ENCODE data around the gene PITPNC1. TPM values are rescaled to one million over a fixed set of nuclear protein-coding genes. Genes with fewer than 3 reads are reported as not detected.
"Not testable (repeated sequence)": the region's sequence is repeated elsewhere in the genome, so short reads cannot be mapped to it uniquely, and the experiment has no call there.

PITPNC1 gene
- total and polyA plus RNA-seq, 2 donors (not counting 3 experiments of a cell fraction or from before 2014, with no cell fraction given) = 2.4 to 9.6 TPM

- Histone ChIP-seq H3K4me3 (replicated peaks in 1 of 3; ENCODE audit: insufficient read depth in 1 of 3, low read depth in 1 of 3, low read length in 3 of 3) (no peak overlapping the region), H3K79me2 (ENCODE audit: control insufficient read depth, insufficient read depth, low read length) (no peaks in the 10 kb centered on the region), H3K4me1 (ENCODE audit: control insufficient read depth, extremely low read depth, insufficient read depth, low read length) (no peaks in the 10 kb centered on the region), H3K9me3 (replicated peaks; ENCODE audit: control insufficient read depth, insufficient read depth, low read length) (no peaks in the 10 kb centered on the region), H3K27me3 (ENCODE audit: control insufficient read depth in 2 of 2, insufficient read depth in 2 of 2, low read length in 2 of 2) (no peaks in the 10 kb centered on the region), H2AFZ (ENCODE audit: low read depth, low read length) (no peak overlapping the region), H3K9ac (replicated peaks; ENCODE audit: extremely low read depth, insufficient read depth, low read length) (no peak overlapping the region), H4K20me1 (replicated peaks; ENCODE audit: control insufficient read depth, extremely low read depth, insufficient read depth, low read length) (no peaks in the 10 kb centered on the region), H3K27ac (ENCODE audit: insufficient read depth, low read depth, low read length) (no peak overlapping the region), H3K9me1 (replicated peaks; ENCODE audit: control insufficient read depth, extremely low read depth, insufficient read depth, low read length) (no peaks in the 10 kb centered on the region), H3K4me2 (ENCODE audit: insufficient read depth, low read length) (no peak overlapping the region), H3K36me3 (ENCODE audit: control insufficient read depth in 2 of 2, extremely low read depth in 1 of 2, insufficient read depth in 2 of 2, low read length in 2 of 2) (no peaks in the 10 kb centered on the region)
- FAIRE-seq (no peak), DNase-seq (ENCODE audit: low read depth, low spot score) (no peak)
- ChIA-PET POLR2A (no interaction called here), CTCF (interaction anchor here (1.1 to 1.5 kb wide), 2 partner anchors 9 to 103 kb away, joined by 3 to 4 read pairs; no protein-coding TSS in a partner anchor)
- no peak for TF ChIP-seq CTCF (IDR thresholded peaks at IDR 0.05; ENCODE audit: extremely low read depth in 1 of 2, insufficient read depth in 1 of 2, low read depth in 1 of 2, low read length in 2 of 2)
- no peak for TF ChIP-seq POLR2A (IDR thresholded peaks at IDR 0.05; ENCODE audit: low read depth, low read length)
- dilution Hi-C loops (cut with MboI; ENCODE audit: extremely low pct_ligation_motif_present, low sequenced_read_pairs) (no loop called here), intact Hi-C loops (cut with micrococcal nuclease) (no loop called here)
- no TSS peak for BruUV-seq (replicated peaks)
These were observed 201.0 kb downstream of the PITPNC1 start for GRCh38 chr17:67578142-67578457.

GRCh38 chr17:67578679-67579405 is 201.8 kb downstream of the PITPNC1 start:
- H3K79me2 ChIP-seq (ENCODE audit: control insufficient read depth, insufficient read depth, low read length); H3K9me1 ChIP-seq (replicated peaks; ENCODE audit: control insufficient read depth, extremely low read depth, insufficient read depth, low read length); DNase-seq (ENCODE audit: low read depth, low spot score); H3K9ac ChIP-seq (replicated peaks; ENCODE audit: extremely low read depth, insufficient read depth, low read length); H2AFZ ChIP-seq (ENCODE audit: low read depth, low read length); H3K4me2 ChIP-seq (ENCODE audit: insufficient read depth, low read length); H3K27ac ChIP-seq (ENCODE audit: insufficient read depth, low read depth, low read length); H3K4me1 ChIP-seq (ENCODE audit: control insufficient read depth, extremely low read depth, insufficient read depth, low read length); dilution Hi-C loops (cut with MboI; ENCODE audit: extremely low pct_ligation_motif_present, low sequenced_read_pairs); intact Hi-C loops (cut with micrococcal nuclease); H3K4me3 ChIP-seq (replicated peaks in 1 of 3; ENCODE audit: insufficient read depth in 1 of 3, low read depth in 1 of 3, low read length in 3 of 3); H3K9me3 ChIP-seq (replicated peaks; ENCODE audit: control insufficient read depth, insufficient read depth, low read length); BruUV-seq (replicated peaks); FAIRE-seq; H4K20me1 ChIP-seq (replicated peaks; ENCODE audit: control insufficient read depth, extremely low read depth, insufficient read depth, low read length); H3K27me3 ChIP-seq (ENCODE audit: control insufficient read depth in 2 of 2, insufficient read depth in 2 of 2, low read length in 2 of 2); H3K36me3 ChIP-seq (ENCODE audit: control insufficient read depth in 2 of 2, extremely low read depth in 1 of 2, insufficient read depth in 2 of 2, low read length in 2 of 2): not testable (repeated sequence)
- ChIA-PET POLR2A (interaction anchor here (0.8 kb wide), 1 partner anchor 83 kb away, joined by 4 read pairs; no protein-coding TSS in a partner anchor), CTCF (interaction anchor here (0.8 to 1.5 kb wide), 3 partner anchors 10 to 204 kb away, joined by 4 to 5 read pairs (median 4); no protein-coding TSS in a partner anchor)

Measured in endothelial cell of umbilical vein (primary cell).